AG04449 (cell line): ENCODE data around the gene FAM114A2.

Experiments
- CTCF ChIA-PET: fragments of 350-600 bp; formaldehyde crosslinking; extraction: SDS; loops from one replicate; lab custom pipeline; 2021; ENCODE audit warnings: antibody characterized with exemption; lab: Yijun Ruan, JAX
- POLR2A ChIA-PET: fragments of 400-600, 350-600 bp; formaldehyde crosslinking; extraction: SDS; loops from one replicate; lab custom pipeline; 2020; ENCODE audit warnings: antibody characterized with exemption, inconsistent platforms; lab: Yijun Ruan, JAX
- DNase-seq: peaks from one replicate; pipeline ENCODE4 v3.0.0-alpha.2; 2010; ENCODE audit warnings: low read depth, low spot score
- H3K4me3 ChIP-seq: 2 replicates; pipeline ENCODE4 v1.5.1; 2011; ENCODE audit warnings: low read depth, mild to moderate bottlenecking, control low read depth, low read length
- CTCF ChIP-seq: IDR thresholded peaks from one replicate; pipeline ENCODE4 v1.5.1; 2011; ENCODE audit warnings: mild to moderate bottlenecking, moderate library complexity, low read length, control low read depth, inconsistent platforms; ENCODE audit not compliant: insufficient read depth; ENCODE audit errors: missing control alignments

FAM114A2 gene

GRCh38 chr5:154000703-154001102, 38.0 kb downstream of the FAM114A2 start:
- DNase-seq, result no peak
- ChIA-PET POLR2A (no interaction called here), CTCF (no interaction called here)
- H3K4me3 ChIP-seq, result no peak overlapping the region
- TF ChIP-seq CTCF, result no peak

- ChIA-PET POLR2A (no interaction called here), CTCF (no interaction called here)
- no peak for DNase-seq
- TF ChIP-seq CTCF, result no peak
- no peak overlapping the region for H3K4me3 ChIP-seq
Measured at GRCh38 chr5:153999995-154000394, 38.7 kb downstream of the FAM114A2 start.

GRCh38 chr5:153998768-153999167, 39.9 kb downstream of the FAM114A2 start:
- ChIA-PET CTCF (interaction anchor here (1.0 kb wide), 1 partner anchor 23 kb away, joined by 3 read pairs; no protein-coding TSS in a partner anchor), POLR2A (no interaction called here)
- DNase-seq, result no peak
- no peak overlapping the region for H3K4me3 ChIP-seq
- TF ChIP-seq CTCF, result no peak

- CTCF ChIA-PET, result interaction anchor here (1.0 kb wide), 1 partner anchor 22 kb away, joined by 3 read pairs; no protein-coding TSS in a partner anchor
- no peak overlapping the region for H3K4me3 ChIP-seq
- no peak for TF ChIP-seq CTCF
- DNase-seq, result no peak
- POLR2A ChIA-PET, result no interaction called here
Measured at GRCh38 chr5:153998010-153998409, 40.7 kb downstream of the FAM114A2 start.

GRCh38 chr5:153991168-153991567, 47.5 kb downstream of the FAM114A2 start:
- POLR2A ChIA-PET, result no interaction called here
- DNase-seq, result no peak
- H3K4me3 ChIP-seq, result no peak overlapping the region
- CTCF ChIA-PET, result interaction anchor here (5.2 kb wide), 1 partner anchor 16 kb away, joined by 37 read pairs; no protein-coding TSS in a partner anchor
- no peak for TF ChIP-seq CTCF

- no peak for DNase-seq
- ChIA-PET POLR2A (no interaction called here), CTCF (interaction anchor here (0.6 to 5.2 kb wide), 2 partner anchors 13 to 652 kb away, joined by 3 to 37 read pairs; no protein-coding TSS in a partner anchor)
- TF ChIP-seq CTCF, result no peak
- H3K4me3 ChIP-seq, result no peak overlapping the region
Measured at GRCh38 chr5:153988510-153988909, 50.2 kb downstream of the FAM114A2 start.
